Measurements from ENCODE around the gene LUC7L3. TPM values are rescaled to one million over a fixed set of nuclear protein-coding genes. Genes with fewer than 3 reads are reported as not detected.

The LUC7L3 gene
- total and polyA plus RNA-seq, 2 of the 13 experiments (the other 11 are each of a cell fraction or from before 2014, with no cell fraction given): 108 to 120 TPM

GRCh38 chr17:50802609-50803571, 83.5 kb downstream of the LUC7L3 start (continued):
- TF ChIP-seq MTERF4 (CRISPR knock-in tag; IDR thresholded peaks at IDR 0.05) (no peak), BRCA1 (CRISPR knock-in tag; IDR thresholded peaks at IDR 0.05) (no peak), ZNF326 (CRISPR knock-in tag; IDR thresholded peaks at IDR 0.05; ENCODE audit: borderline replicate concordance) (no peak), ZNF430 (CRISPR knock-in tag; IDR thresholded peaks at IDR 0.05) (no peak), PHF5A (CRISPR knock-in tag; IDR thresholded peaks at IDR 0.05; ENCODE audit: low read depth, unreplicated experiment) (no peak), GABPA (IDR thresholded peaks at IDR 0.05; ENCODE audit: low read depth, low read length) (no peak), GABPA (CRISPR knock-in tag; IDR thresholded peaks at IDR 0.05; ENCODE audit: low read depth) (peak; percentile 23; the same call in 1 of the 2 replicates), BRD4 (CRISPR knock-in tag; IDR thresholded peaks at IDR 0.05) (no peak), ZBTB21 (CRISPR knock-in tag; IDR thresholded peaks at IDR 0.05) (no peak), TP53 (CRISPR knock-in tag; conservative IDR thresholded peaks at IDR 0.05) (no peak), ZNF577 (CRISPR knock-in tag; IDR thresholded peaks at IDR 0.05; ENCODE audit: borderline replicate concordance, low read depth) (no peak), ZNF44 (CRISPR knock-in tag; IDR thresholded peaks at IDR 0.05) (no peak), GMEB1 (CRISPR knock-in tag; IDR thresholded peaks at IDR 0.05; ENCODE audit: borderline replicate concordance) (peak; percentile 6; the same call in 1 of the 2 replicates), ZNF639 (CRISPR knock-in tag; conservative IDR thresholded peaks at IDR 0.05) (no peak), MIER3 (CRISPR knock-in tag; IDR thresholded peaks at IDR 0.05; ENCODE audit: borderline replicate concordance) (no peak), RBM39 (IDR thresholded peaks at IDR 0.05; ENCODE audit: low read depth, low read length, poor library complexity, severe bottlenecking) (no peak), KDM3A (CRISPR knock-in tag; IDR thresholded peaks at IDR 0.05; ENCODE audit: low read depth) (no peak), ZNF550 (CRISPR knock-in tag; IDR thresholded peaks at IDR 0.05; ENCODE audit: borderline replicate concordance) (no peak)
- TF ChIP-seq, protein P1, sequence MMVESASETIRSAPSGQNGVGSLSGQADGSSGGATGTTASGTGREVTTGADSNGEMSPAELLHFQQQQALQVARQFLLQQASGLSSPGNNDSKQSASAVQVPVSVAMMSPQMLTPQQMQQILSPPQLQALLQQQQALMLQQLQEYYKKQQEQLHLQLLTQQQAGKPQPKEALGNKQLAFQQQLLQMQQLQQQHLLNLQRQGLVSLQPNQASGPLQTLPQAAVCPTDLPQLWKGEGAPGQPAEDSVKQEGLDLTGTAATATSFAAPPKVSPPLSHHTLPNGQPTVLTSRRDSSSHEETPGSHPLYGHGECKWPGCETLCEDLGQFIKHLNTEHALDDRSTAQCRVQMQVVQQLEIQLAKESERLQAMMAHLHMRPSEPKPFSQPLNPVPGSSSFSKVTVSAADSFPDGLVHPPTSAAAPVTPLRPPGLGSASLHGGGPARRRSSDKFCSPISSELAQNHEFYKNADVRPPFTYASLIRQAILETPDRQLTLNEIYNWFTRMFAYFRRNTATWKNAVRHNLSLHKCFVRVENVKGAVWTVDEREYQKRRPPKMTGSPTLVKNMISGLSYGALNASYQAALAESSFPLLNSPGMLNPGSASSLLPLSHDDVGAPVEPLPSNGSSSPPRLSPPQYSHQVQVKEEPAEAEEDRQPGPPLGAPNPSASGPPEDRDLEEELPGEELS (CRISPR knock-in tag; IDR thresholded peaks at IDR 0.05): peak; percentile 39; the same call in 1 of the 2 replicates
- TF ChIP-seq, protein P2, sequence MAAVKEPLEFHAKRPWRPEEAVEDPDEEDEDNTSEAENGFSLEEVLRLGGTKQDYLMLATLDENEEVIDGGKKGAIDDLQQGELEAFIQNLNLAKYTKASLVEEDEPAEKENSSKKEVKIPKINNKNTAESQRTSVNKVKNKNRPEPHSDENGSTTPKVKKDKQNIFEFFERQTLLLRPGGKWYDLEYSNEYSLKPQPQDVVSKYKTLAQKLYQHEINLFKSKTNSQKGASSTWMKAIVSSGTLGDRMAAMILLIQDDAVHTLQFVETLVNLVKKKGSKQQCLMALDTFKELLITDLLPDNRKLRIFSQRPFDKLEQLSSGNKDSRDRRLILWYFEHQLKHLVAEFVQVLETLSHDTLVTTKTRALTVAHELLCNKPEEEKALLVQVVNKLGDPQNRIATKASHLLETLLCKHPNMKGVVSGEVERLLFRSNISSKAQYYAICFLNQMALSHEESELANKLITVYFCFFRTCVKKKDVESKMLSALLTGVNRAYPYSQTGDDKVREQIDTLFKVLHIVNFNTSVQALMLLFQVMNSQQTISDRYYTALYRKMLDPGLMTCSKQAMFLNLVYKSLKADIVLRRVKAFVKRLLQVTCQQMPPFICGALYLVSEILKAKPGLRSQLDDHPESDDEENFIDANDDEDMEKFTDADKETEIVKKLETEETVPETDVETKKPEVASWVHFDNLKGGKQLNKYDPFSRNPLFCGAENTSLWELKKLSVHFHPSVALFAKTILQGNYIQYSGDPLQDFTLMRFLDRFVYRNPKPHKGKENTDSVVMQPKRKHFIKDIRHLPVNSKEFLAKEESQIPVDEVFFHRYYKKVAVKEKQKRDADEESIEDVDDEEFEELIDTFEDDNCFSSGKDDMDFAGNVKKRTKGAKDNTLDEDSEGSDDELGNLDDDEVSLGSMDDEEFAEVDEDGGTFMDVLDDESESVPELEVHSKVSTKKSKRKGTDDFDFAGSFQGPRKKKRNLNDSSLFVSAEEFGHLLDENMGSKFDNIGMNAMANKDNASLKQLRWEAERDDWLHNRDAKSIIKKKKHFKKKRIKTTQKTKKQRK (IDR thresholded peaks at IDR 0.05; ENCODE audit: low read length): no peak
